Panc1 (cell line): ENCODE results near the gene DBX2. TPM values are rescaled to one million over a fixed set of nuclear protein-coding genes. Genes with fewer than 3 reads are reported as not detected.
"Not testable (repeated sequence)": the region's sequence is repeated elsewhere in the genome, so short reads cannot be mapped to it uniquely, and the experiment has no call there.

ENCODE experiments used
- ATAC-seq: fragments of 200-7000 bp; cut with Tn5 transposase; 2 replicates; pipeline ENCODE4 v1.9.1; 2020; ENCODE audit warnings: mild to moderate bottlenecking, moderate library complexity
- BruUV-seq: library from RNA; stranded (reverse); fragments of 400-500 nt; replicated peaks from 2 replicates; lab custom pipeline; 2021; lab: Mats Ljungman, UMichigan
- CTCF ChIA-PET: fragments of 300-600 bp; sonication (Branson Sonifier 250); formaldehyde crosslinking; loops from one replicate; lab custom pipeline; 2022; ENCODE audit warnings: antibody characterized with exemption; lab: Charles Lee
- POLR2A ChIA-PET: fragments of 300-600 bp; sonication (Branson Sonifier 250); formaldehyde crosslinking; loops from one replicate; lab custom pipeline; 2022; ENCODE audit warnings: antibody characterized with exemption; lab: Charles Lee
- DNase-seq: peaks from one replicate; pipeline ENCODE4 v3.0.0-alpha.2; 2010; ENCODE audit warnings: low read depth, low spot score
- H3K27ac ChIP-seq: 2 replicates; pipeline ENCODE4 v1.5.1; 2011; ENCODE audit warnings: mild to moderate bottlenecking, low read length, inconsistent platforms
- H3K27me3 ChIP-seq: fragments of 200-500 bp; sonication (Bioruptor generic); 2 replicates; pipeline ENCODE4 v1.6.0; 2014; ENCODE audit warnings: low read length, inconsistent platforms; ENCODE audit not compliant: control insufficient read depth, insufficient read depth
- H3K36me3 ChIP-seq: fragments of 200-500 bp; sonication (Bioruptor generic); 2 replicates; pipeline ENCODE4 v1.5.1; 2014; ENCODE audit warnings: inconsistent platforms, mild to moderate bottlenecking, low read length, moderate library complexity; ENCODE audit not compliant: control insufficient read depth, insufficient read depth
- H3K4me1 ChIP-seq: 2 replicates; pipeline ENCODE4 v1.5.1; 2011; ENCODE audit warnings: inconsistent platforms, mild to moderate bottlenecking, low read length, moderate library complexity; ENCODE audit not compliant: control insufficient read depth, insufficient read depth
- H3K4me3 ChIP-seq, 2 experiments: 2 replicates each; pipeline ENCODE4 v1.5.1; 2011 to 2012; ENCODE audit warnings: low read depth in 2 of 2, low read length in 2 of 2, mild to moderate bottlenecking in 2 of 2, inconsistent platforms in 1 of 2, moderate library complexity in 1 of 2
- H3K9me3 ChIP-seq: fragments of 200-500 bp; sonication (Bioruptor generic); 2 replicates; pipeline ENCODE4 v1.5.1; 2014; ENCODE audit warnings: low read depth, mild to moderate bottlenecking, inconsistent platforms, low read length, moderate library complexity; ENCODE audit not compliant: control insufficient read depth, insufficient read depth
- POLR2AphosphoS5 ChIP-seq: IDR thresholded peaks from 2 replicates; pipeline ENCODE4 v1.6.1; 2012; ENCODE audit warnings: mild to moderate bottlenecking, low read depth, low read length, moderate library complexity
- SIN3A ChIP-seq: IDR thresholded peaks from 2 replicates; pipeline ENCODE4 v1.6.1; 2012; ENCODE audit warnings: low read depth, mild to moderate bottlenecking, low read length, moderate library complexity, borderline replicate concordance; ENCODE audit not compliant: insufficient read depth
- TCF7L2 ChIP-seq: IDR thresholded peaks from 2 replicates; pipeline ENCODE4 v1.6.1; 2011; ENCODE audit warnings: mild to moderate bottlenecking, low read depth, low read length, inconsistent platforms
- in situ Hi-C: cut with HindIII; loops from 2 replicates; pipeline ENCODE4 v1.10.0; 2016; ENCODE audit warnings: low sequenced_read_pairs, low pct_unique_long_range_greater_than_20kb
- intact Hi-C: fragments of 100-400 bp; cut with micrococcal nuclease; formaldehyde crosslinking; loops from one replicate; pipeline ENCODE4 v1.10.0; 2022; ENCODE audit not compliant: unreplicated experiment
- total RNA-seq: library from RNA; stranded (reverse); gene quantifications from one replicate; pipeline ENCODE4 v1.2.1, GENCODE V29; 2021; ENCODE audit not compliant: unreplicated experiment
- TF ChIP-seq, protein P1 (sequence below): fragments of 450-650 bp; IDR thresholded peaks from 2 replicates; pipeline ENCODE4 v1.5.1; 2017; ENCODE audit warnings: mild to moderate bottlenecking
- TF ChIP-seq, protein P2 (sequence below), 2 experiments: IDR thresholded peaks; 2 replicates each; pipeline ENCODE4 v1.6.1; 2011 to 2012; ENCODE audit warnings: low read depth in 2 of 2, control low read depth in 1 of 2, low read length in 1 of 2, mild to moderate bottlenecking in 1 of 2, moderate library complexity in 1 of 2; ENCODE audit not compliant: insufficient read depth in 1 of 2

The DBX2 gene
- total RNA-seq, 1 experiment from 2014 or later, result not detected

DNA sequence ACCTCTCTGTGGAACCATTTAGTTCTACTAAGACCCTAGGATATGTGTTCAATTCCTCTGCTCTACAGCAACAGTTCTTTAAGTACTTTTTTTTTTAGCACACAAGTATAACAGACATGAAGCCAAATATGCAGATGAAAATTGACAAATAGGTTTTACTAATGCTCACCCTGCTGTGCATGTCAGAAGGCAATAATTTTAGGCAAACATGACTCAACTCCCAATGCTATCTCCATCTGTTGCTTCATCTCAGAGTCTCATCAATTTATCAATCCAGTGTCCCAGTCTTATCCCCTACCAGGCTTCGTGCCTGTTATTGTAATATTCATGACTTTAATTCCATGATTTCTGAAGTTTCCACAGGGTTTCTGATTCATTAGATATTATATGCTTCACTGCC is 57.7 kb downstream of the DBX2 start:
- DNase-seq (no peak), ATAC-seq (no peak)
- in situ Hi-C loops, result no loop called here
- no peak overlapping the region for H3K27ac ChIP-seq
- H3K27me3 ChIP-seq, result no peaks in the 10 kb centered on the region; the same call in 1 of the 2 replicates
- no peak overlapping the region for H3K4me3 ChIP-seq
- TF ChIP-seq POLR2AphosphoS5 (no peak), TCF7L2 (no peak), SIN3A (no peak)
- TF ChIP-seq, protein P1, sequence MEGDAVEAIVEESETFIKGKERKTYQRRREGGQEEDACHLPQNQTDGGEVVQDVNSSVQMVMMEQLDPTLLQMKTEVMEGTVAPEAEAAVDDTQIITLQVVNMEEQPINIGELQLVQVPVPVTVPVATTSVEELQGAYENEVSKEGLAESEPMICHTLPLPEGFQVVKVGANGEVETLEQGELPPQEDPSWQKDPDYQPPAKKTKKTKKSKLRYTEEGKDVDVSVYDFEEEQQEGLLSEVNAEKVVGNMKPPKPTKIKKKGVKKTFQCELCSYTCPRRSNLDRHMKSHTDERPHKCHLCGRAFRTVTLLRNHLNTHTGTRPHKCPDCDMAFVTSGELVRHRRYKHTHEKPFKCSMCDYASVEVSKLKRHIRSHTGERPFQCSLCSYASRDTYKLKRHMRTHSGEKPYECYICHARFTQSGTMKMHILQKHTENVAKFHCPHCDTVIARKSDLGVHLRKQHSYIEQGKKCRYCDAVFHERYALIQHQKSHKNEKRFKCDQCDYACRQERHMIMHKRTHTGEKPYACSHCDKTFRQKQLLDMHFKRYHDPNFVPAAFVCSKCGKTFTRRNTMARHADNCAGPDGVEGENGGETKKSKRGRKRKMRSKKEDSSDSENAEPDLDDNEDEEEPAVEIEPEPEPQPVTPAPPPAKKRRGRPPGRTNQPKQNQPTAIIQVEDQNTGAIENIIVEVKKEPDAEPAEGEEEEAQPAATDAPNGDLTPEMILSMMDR, result no peak
- TF ChIP-seq, protein P2, sequence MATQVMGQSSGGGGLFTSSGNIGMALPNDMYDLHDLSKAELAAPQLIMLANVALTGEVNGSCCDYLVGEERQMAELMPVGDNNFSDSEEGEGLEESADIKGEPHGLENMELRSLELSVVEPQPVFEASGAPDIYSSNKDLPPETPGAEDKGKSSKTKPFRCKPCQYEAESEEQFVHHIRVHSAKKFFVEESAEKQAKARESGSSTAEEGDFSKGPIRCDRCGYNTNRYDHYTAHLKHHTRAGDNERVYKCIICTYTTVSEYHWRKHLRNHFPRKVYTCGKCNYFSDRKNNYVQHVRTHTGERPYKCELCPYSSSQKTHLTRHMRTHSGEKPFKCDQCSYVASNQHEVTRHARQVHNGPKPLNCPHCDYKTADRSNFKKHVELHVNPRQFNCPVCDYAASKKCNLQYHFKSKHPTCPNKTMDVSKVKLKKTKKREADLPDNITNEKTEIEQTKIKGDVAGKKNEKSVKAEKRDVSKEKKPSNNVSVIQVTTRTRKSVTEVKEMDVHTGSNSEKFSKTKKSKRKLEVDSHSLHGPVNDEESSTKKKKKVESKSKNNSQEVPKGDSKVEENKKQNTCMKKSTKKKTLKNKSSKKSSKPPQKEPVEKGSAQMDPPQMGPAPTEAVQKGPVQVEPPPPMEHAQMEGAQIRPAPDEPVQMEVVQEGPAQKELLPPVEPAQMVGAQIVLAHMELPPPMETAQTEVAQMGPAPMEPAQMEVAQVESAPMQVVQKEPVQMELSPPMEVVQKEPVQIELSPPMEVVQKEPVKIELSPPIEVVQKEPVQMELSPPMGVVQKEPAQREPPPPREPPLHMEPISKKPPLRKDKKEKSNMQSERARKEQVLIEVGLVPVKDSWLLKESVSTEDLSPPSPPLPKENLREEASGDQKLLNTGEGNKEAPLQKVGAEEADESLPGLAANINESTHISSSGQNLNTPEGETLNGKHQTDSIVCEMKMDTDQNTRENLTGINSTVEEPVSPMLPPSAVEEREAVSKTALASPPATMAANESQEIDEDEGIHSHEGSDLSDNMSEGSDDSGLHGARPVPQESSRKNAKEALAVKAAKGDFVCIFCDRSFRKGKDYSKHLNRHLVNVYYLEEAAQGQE (IDR thresholded peaks at IDR 0.05; ENCODE audit: insufficient read depth in 1 of 2, low read depth in 2 of 2, low read length in 1 of 2), result no peak
- no TSS peak for BruUV-seq
- intact Hi-C loops, result no loop called here
- no peaks in the 10 kb centered on the region for H3K4me1 ChIP-seq
- no peaks in the 10 kb centered on the region for H3K36me3 ChIP-seq
- POLR2A ChIA-PET, result no interaction called here
- CTCF ChIA-PET, result no interaction called here
- H3K9me3 ChIP-seq, result no peaks in the 10 kb centered on the region

DNA sequence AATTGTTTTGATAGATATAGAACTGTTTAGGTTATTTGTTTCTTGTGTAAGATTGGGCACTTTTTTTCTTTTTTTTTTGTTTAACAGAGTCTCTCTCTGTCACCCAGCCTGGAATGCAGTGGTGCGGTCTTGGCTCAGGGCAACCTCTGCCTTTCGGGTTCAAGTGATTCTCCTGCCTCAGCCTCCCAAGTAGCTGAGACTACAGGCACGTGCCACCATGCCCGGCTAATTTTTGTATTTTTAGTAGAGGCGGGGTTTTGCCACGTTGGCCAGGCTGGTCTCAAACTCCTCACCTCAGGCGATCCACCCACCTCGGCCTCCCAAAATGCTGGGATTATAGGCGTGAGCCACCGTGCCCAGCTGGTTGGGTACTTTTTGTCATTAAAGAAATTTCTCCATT is 66.0 kb downstream of the DBX2 start:
- H3K4me3 ChIP-seq, H3K4me1 ChIP-seq, in situ Hi-C loops, ATAC-seq, CTCF ChIA-PET, H3K36me3 ChIP-seq, POLR2A ChIA-PET, BruUV-seq, intact Hi-C loops, H3K27me3 ChIP-seq, H3K27ac ChIP-seq, H3K9me3 ChIP-seq, DNase-seq: not testable (repeated sequence)

DNA sequence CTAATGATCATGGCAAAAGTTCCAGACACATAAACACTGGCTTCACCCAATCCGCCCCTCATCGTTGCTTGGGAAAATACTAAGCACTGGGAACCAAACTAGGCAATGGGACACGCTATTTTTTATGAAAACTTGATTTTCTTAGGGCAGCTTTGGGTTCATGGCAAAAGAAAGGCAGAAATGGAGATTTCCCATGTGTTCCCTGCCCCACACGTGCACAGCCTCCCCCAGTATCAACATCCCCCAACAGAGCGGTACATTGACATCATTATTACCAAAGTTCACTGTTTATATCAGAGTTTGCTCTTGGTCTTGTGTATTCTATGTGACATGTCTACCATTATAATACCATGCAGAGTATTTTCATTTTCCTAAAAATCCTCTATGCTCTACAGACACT is 71.0 kb downstream of the DBX2 start:
- in situ Hi-C loops (no loop called here), intact Hi-C loops (no loop called here)
- Histone ChIP-seq H3K36me3 (no peaks in the 10 kb centered on the region), H3K9me3 (no peaks in the 10 kb centered on the region), H3K27ac (no peak overlapping the region), H3K27me3 (peaks cover 8% of the 10 kb centered on the region; the same call in 1 of the 2 replicates), H3K4me1 (no peaks in the 10 kb centered on the region), H3K4me3 (no peak overlapping the region)
- no peak for TF ChIP-seq TCF7L2
- no peak for TF ChIP-seq SIN3A
- no peak for TF ChIP-seq POLR2AphosphoS5
- TF ChIP-seq, protein P2 (IDR thresholded peaks at IDR 0.05; ENCODE audit: insufficient read depth in 1 of 2, low read depth in 2 of 2, low read length in 1 of 2), result no peak
- TF ChIP-seq, protein P1, result no peak
- ChIA-PET CTCF (no interaction called here), POLR2A (no interaction called here)
- no peak for ATAC-seq
- BruUV-seq, result no TSS peak
- DNase-seq, result no peak
